Umbilical cord (tissue), 2 donors: ENCODE measurements around the gene GABRP. TPM values are rescaled to one million over a fixed set of nuclear protein-coding genes. Genes with fewer than 3 reads are reported as not detected.
"Not testable (repeated sequence)": the region's sequence is repeated elsewhere in the genome, so short reads cannot be mapped to it uniquely, and the experiment has no call there.

Source experiments
- DNase-seq: peaks from one replicate; pipeline ENCODE4 v3.0.0-alpha.2; 2015; ENCODE audit warnings: low spot score
- total RNA-seq: library from RNA; depleted of rRNA; stranded (reverse); fragments of >200 nt; gene quantifications from one replicate; pipeline ENCODE4 v1.2.3, GENCODE V29; 2014; ENCODE audit warnings: low replicate concordance; ENCODE audit not compliant: insufficient read depth

Gene GABRP
- total RNA-seq, 1 donor from 2014 or later: 4.6 TPM

DNA sequence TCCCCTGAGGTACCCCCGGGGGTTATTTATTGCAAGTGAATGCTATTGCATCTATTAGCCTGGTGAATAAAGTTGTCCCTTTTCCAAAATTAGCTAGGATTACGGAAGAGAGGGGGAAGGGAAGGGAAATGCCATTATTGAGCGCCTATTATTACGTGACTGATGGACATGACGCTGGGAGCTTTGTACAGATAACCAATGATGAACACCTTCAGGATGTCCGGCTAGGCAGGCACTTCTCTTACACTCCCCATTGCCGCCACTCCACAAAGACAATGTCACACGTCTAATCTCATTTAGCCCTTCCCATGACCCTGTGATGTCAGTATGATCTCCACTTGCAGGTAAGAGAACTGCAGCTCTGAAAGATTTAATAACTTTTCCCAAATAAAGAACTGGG, 9.4 kb downstream of the GABRP start:
- DNase-seq: no peak

GRCh38 chr5:170795154-170795553, 11.6 kb downstream of the GABRP start:
- no peak for DNase-seq

- no peak for DNase-seq
Observed at GRCh38 chr5:170805666-170806065, 22.1 kb downstream of the GABRP start.

DNA sequence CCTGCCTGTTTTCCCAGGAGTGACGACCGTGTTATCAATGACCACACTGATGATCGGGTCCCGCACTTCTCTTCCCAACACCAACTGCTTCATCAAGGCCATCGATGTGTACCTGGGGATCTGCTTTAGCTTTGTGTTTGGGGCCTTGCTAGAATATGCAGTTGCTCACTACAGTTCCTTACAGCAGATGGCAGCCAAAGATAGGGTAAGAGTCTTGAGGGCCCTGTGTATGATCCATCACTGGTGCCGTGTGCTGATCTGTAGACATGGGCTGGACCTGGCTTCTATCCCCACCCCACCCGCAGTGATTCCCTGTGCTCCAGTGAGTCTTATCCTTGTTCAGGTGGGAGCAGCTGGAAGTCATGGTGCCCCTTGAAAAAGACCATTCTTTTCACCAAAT, 26.0 kb downstream of the GABRP start:
- peak; percentile 49 for DNase-seq

DNA sequence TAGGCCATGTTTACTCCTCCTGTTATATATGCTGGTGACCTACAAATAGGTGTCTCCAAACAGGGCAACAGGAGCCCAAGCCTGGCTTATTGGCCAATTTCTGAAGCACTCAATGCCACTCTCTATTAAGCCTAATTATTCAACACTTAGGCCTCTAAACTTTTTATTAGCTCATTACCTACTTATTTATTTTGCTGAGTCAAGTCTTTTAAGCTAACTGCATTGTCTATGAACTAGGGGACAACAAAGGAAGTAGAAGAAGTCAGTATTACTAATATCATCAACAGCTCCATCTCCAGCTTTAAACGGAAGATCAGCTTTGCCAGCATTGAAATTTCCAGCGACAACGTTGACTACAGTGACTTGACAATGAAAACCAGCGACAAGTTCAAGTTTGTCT, 28.2 kb downstream of the GABRP start:
- no peak for DNase-seq

GRCh38 chr5:170813231-170813630, 29.7 kb downstream of the GABRP start:
- DNase-seq: no peak

GRCh38 chr5:170817195-170817594, 33.7 kb downstream of the GABRP start:
- DNase-seq: no peak

DNA sequence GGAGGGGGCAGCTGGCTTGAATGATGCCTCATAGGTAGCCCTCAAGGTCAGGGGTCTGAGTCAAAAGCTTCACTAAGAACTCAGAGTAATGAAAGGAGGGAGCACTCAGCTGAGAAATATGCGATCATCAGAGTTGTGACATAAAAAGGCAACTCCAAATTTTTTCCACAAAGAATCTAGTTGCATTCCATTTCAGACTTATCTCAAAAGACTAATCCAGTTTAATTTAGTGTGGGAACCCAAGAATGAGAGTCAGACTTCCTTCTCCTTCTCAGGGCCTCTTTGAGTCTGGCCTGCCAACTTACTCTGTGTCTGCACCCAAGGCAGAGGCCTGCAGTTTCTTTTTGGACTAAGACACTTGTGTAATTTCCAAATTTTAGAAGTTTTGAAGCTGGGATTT, 34.7 kb downstream of the GABRP start:
- peak; percentile 61 for DNase-seq

- peak; percentile 22 for DNase-seq
Observed at GRCh38 chr5:170819824-170820223, 36.3 kb downstream of the GABRP start.

- DNase-seq: no peak
Observed at GRCh38 chr5:170821257-170821800, 37.8 kb downstream of the GABRP start.

- no peak for DNase-seq
Observed at GRCh38 chr5:170826117-170826516, 42.6 kb downstream of the GABRP start.

DNA sequence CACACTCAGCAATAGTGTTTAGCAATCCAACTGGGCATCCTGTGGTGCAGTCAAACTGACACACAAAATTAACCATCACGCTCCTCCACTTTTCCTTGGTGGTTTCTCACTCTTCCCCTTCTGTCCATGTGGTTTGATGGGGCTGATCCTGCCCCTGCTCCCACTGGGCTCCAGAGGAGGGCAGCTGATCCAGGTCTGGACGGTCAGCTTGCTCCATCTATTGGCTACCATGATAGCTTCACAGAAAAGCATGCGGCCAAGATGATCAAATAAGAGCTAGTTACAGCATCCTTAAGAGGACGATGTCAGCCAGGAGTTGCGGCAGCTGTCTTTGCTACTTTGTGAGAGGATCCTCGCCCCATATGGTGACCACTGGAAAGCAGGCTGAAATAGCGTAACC, 48.7 kb downstream of the GABRP start:
- no peak for DNase-seq

DNA sequence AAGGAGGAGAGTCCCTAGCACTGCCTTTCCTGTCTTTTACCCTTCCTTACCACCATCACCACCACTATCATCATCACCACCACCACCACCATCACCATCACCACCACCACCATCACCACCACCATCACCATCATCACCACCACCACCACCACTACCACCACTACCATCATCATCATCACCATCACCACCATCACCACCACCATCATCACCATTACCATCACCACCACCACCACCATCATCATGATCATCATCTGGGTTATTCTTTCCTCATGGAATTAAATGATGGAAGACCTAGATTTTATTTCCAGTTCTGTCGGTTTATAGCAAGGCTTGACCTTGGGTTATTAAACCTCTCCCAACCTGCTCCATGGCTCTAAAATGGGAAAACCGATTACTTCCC, 50.5 kb downstream of the GABRP start:
- not testable (repeated sequence) for DNase-seq

GRCh38 chr5:170836226-170836625, 52.7 kb downstream of the GABRP start:
- DNase-seq: no peak

DNA sequence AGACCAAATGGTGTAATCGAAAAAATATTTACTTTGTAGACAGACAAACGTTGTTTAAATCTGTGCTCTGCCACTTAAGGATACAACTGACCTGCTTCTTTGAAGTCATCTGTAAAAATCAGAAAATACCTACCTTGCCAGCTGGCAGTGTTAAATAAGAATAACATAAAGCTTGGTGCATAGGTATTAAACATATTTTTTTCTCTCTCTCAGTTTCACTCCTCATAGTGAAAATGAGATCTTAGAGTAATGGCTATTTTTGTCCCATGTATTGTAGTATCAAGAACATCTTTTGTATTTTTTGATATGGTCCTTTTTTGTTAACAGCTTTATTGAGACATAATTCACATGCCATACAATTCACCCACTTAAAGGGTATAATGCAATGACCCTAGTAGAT, 60.3 kb downstream of the GABRP start:
- DNase-seq: no peak

- no peak for DNase-seq
Observed at GRCh38 chr5:170844651-170845050, 61.1 kb downstream of the GABRP start.

DNA sequence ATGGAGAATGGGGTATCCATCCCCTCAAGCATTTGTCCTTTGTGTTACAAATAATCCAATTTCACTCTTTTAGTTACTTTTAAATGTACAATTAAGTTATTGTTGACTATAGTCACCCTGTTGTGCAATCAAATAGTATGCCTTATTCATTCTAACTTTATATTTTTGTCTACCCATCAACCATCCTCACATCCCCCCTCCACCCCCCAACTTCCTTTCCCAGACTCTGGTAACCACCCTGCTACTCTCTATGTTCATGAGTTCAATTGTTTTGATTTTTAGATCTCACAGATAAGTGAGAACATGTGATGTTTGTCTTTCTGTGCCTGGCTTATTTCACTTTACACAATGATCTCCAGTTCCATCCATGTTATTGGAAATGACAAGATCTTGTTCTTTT, 62.9 kb downstream of the GABRP start:
- DNase-seq: no peak

DNA sequence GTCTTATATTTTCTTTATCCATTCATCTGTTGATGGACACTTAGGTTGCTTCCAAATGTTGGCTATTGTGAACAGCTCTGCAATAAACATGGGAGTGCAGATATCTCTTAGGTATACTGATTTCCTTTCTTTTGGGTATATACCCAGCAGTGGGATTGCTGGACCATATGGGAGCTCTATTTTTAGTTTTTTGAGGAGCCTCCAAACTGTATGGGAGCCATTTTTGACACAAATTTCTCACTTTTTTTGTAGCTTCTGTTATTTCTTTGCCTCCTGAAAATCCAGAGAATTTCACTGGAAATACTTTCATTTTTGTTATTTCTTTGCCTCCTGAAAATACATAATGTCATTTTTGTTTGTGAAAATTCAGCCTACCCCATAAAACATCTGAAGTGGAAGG, 63.3 kb downstream of the GABRP start:
- DNase-seq: no peak

- DNase-seq: no peak
Observed at GRCh38 chr5:170848033-170848432, 64.5 kb downstream of the GABRP start.

GRCh38 chr5:170849374-170849773, 65.8 kb downstream of the GABRP start:
- DNase-seq: no peak

GRCh38 chr5:170854566-170854965, 71.0 kb downstream of the GABRP start:
- no peak for DNase-seq

DNA sequence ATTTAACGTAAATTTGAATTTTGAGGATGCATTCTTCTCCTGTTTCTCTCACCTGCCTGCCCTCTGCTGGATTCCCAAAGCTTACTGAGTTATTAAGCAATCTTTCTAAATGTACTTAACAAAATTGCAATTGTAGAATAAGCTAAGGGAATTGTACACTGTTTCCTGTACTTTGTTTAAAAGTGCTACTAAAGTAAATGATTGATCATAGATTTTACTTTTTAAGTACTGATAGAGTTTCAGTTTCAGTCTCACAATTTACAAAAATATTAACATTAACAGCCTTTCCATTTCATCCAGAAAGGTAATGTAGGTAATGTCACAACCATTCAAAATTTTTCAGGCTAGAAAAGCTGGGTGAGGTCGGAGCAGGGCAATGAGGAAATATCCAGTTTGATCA, 73.5 kb downstream of the GABRP start:
- no peak for DNase-seq

DNA sequence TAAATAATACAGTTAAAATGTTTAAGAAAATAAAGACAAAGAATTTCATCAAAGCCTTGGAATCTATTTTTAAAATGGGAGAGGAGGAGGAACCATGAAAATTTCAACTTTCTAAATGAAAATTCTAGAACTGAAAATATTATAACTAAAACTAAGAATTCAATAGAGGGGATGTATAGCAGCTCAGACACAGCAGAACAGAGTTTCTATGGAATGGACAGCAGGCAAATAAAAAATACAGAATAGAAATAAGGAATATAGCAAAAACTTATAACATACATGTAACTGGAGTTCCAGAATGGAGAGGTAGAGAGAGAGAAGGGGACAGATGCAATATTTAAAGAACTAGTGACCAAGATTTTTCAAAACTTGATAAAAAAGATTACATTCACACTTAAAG, 76.9 kb downstream of the GABRP start:
- DNase-seq: no peak
